ENCODE measurements around the gene CNOT1.

DNA sequence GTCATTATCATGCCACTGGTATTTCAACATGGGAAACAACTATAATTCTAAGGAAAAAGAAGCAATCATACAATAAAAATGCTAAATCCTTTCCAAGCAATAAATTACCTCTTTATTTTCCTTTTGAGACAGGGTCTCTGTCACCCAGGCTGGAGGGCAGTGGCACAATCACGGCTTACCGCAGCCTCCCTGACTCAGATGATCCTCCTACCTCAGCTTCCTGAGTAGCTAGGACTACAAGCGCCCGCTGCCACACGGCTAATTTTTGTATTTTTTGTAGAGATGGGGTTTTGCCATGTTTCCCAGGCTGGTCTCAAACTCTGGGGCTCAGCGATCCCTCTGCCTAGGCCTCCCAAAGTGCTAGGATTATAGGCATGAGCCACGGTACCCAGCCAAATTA, 24.1 kb downstream of the CNOT1 start:
- TF ChIP-seq CTCF (IDR thresholded peaks at IDR 0.05; ENCODE audit: low read depth, low read length, poor library complexity, severe bottlenecking) = no peak
- TF ChIP-seq EZH2phosphoT487 (IDR thresholded peaks at IDR 0.05; ENCODE audit: borderline replicate concordance, low read length) = no peak

All from DOHH2 (cell line).